ENCODE results near the gene STRA8.

- TF ChIP-seq, protein P1, sequence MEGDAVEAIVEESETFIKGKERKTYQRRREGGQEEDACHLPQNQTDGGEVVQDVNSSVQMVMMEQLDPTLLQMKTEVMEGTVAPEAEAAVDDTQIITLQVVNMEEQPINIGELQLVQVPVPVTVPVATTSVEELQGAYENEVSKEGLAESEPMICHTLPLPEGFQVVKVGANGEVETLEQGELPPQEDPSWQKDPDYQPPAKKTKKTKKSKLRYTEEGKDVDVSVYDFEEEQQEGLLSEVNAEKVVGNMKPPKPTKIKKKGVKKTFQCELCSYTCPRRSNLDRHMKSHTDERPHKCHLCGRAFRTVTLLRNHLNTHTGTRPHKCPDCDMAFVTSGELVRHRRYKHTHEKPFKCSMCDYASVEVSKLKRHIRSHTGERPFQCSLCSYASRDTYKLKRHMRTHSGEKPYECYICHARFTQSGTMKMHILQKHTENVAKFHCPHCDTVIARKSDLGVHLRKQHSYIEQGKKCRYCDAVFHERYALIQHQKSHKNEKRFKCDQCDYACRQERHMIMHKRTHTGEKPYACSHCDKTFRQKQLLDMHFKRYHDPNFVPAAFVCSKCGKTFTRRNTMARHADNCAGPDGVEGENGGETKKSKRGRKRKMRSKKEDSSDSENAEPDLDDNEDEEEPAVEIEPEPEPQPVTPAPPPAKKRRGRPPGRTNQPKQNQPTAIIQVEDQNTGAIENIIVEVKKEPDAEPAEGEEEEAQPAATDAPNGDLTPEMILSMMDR (IDR thresholded peaks at IDR 0.05; ENCODE audit: low read depth, low read length), result no peak
- no peak for TF ChIP-seq MAX (IDR thresholded peaks at IDR 0.05; ENCODE audit: low read depth, low read length)
- TF ChIP-seq POLR2A (IDR thresholded peaks at IDR 0.05; ENCODE audit: extremely low read depth, insufficient read length), result no peak
These were observed 47.4 kb upstream of the STRA8 start for GRCh38 chr7:135186261-135186540.
